Measurements from ENCODE around the gene ZNF827.

The ZNF827 gene

GRCh38 chr4:145756244-145756643 lies 182.4 kb downstream of the ZNF827 start:
- DNase-seq (ENCODE audit: low spot score) = no peak

- DNase-seq (ENCODE audit: low spot score) = no peak
Observed at GRCh38 chr4:145755802-145756201, 182.8 kb downstream of the ZNF827 start.

GRCh38 chr4:145743641-145744040 lies 195.0 kb downstream of the ZNF827 start:
- DNase-seq (ENCODE audit: low spot score) = no peak

- DNase-seq (ENCODE audit: low spot score) = no peak
Observed at GRCh38 chr4:145740806-145741205, 197.8 kb downstream of the ZNF827 start.

GRCh38 chr4:145739845-145740244 lies 198.8 kb downstream of the ZNF827 start:
- DNase-seq (ENCODE audit: low spot score) = no peak

- DNase-seq (ENCODE audit: low spot score) = no peak
Observed at GRCh38 chr4:145736241-145736831, 202.3 kb downstream of the ZNF827 start.

GRCh38 chr4:145735827-145736226 lies 202.8 kb downstream of the ZNF827 start:
- DNase-seq (ENCODE audit: low spot score) = no peak

GRCh38 chr4:145735347-145735675 lies 203.3 kb downstream of the ZNF827 start:
- peak; percentile 83 for DNase-seq (ENCODE audit: low spot score)

- peak; percentile 88 for DNase-seq (ENCODE audit: low spot score)
Observed at GRCh38 chr4:145734576-145735346, 203.9 kb downstream of the ZNF827 start.

GRCh38 chr4:145734031-145734430 lies 204.6 kb downstream of the ZNF827 start:
- no peak for DNase-seq (ENCODE audit: low spot score)

GRCh38 chr4:145732895-145733880 lies 205.4 kb downstream of the ZNF827 start:
- DNase-seq (ENCODE audit: low spot score) = peak; percentile 95

GRCh38 chr4:145732001-145732815 lies 206.4 kb downstream of the ZNF827 start:
- no peak for DNase-seq (ENCODE audit: low spot score)

- no peak for DNase-seq (ENCODE audit: low spot score)
Observed at GRCh38 chr4:145731028-145731427, 207.6 kb downstream of the ZNF827 start.

- DNase-seq (ENCODE audit: low spot score) = no peak
Observed at GRCh38 chr4:145730026-145730425, 208.6 kb downstream of the ZNF827 start.

GRCh38 chr4:145723336-145723735 lies 215.3 kb downstream of the ZNF827 start:
- DNase-seq (ENCODE audit: low spot score) = no peak

GRCh38 chr4:145722561-145722960 lies 216.1 kb downstream of the ZNF827 start:
- no peak for DNase-seq (ENCODE audit: low spot score)

- DNase-seq (ENCODE audit: low spot score) = no peak
Observed at GRCh38 chr4:145720656-145721055, 218.0 kb downstream of the ZNF827 start.

GRCh38 chr4:145719752-145720624 lies 218.6 kb downstream of the ZNF827 start:
- no peak for DNase-seq (ENCODE audit: low spot score)

- no peak for DNase-seq (ENCODE audit: low spot score)
Observed at GRCh38 chr4:145716661-145717200, 221.9 kb downstream of the ZNF827 start.

- DNase-seq (ENCODE audit: low spot score) = no peak
Observed at GRCh38 chr4:145716200-145716599, 222.4 kb downstream of the ZNF827 start.
